Activated CD4-positive, alpha-beta T cell treated with anti-CD3 and anti-CD28 coated beads, Interleukin-2, amount 50 U/mL, for 16 hours (primary cell): ENCODE results near the gene PMP22.

Source experiments
- DNase-seq: peaks from one replicate; pipeline ENCODE4 v3.0.0-alpha.2; 2020

Gene PMP22

DNA sequence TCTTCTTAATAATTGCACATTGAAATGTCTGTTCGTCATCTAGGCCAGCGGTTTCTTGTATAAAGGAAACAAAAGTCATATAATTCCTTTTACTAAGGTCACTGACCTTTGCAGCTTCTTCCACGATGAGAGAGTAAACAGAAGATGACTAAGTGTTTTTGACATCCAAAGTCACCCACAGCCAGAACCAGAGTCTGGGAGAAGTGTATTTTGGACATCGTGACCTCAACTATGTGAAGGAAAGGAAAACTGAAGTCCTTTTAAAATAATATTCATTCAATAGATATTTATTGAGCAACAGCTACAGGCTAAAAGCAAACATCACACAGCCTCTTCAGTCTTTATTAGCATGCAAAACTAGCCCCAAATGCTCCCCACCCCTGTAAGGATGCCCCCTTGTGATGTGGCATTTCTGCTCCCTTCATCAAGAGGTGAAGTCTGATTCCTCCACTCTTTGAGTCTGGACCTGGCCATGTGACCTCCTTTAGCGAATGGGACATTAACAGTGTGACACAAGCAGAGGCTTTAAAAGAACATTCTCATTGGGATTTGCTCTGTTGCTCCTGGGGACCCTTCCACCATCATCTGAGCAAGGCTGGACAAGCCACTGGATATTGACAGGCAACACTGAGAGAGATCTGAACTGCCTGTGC, 8.1 kb upstream of the PMP22 start:
- DNase-seq = no peak

DNA sequence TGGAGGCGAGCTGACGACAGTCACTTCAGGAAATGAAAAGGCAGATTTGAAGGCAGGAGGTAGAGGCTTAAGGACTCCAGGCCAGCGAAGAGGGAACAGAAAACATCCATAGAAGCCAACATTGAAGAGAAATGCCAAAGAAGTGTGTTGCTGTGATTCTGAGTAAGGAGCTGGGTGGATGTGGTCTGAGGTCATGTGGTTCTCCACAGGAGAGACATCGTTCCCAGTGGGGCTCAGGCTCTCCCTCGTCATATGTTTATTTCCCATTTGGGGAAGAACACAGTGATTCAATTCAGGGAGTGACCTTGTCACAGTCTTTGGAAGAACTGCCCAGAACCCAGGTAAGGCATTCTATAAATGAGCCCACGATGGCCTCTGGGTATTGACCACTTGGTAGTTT, 6.6 kb upstream of the PMP22 start:
- no peak for DNase-seq

- peak; percentile 14 for DNase-seq
These were observed 5.7 kb upstream of the PMP22 start for GRCh38 chr17:15270628-15271381.

DNA sequence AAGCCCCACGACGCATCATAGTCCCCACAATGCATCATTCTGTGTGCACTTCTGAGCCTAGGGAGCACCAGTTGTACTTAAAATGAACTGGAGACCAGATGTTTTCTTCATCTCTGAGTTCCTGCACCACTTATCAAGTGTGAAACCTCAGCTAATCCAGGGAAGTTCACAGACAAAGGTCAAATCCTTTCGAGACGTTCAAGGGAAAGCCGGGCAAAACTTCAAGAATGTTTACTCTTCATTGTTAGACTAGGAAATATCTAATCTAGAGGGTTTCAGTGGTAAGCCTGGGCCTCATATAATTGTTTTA, 4.6 kb upstream of the PMP22 start:
- DNase-seq = no peak

GRCh38 chr17:15269087-15269779, 4.1 kb upstream of the PMP22 start:
- no peak for DNase-seq

GRCh38 chr17:15268461-15268860, 3.3 kb upstream of the PMP22 start:
- no peak for DNase-seq

GRCh38 chr17:15267996-15268395, 2.9 kb upstream of the PMP22 start:
- no peak for DNase-seq

DNA sequence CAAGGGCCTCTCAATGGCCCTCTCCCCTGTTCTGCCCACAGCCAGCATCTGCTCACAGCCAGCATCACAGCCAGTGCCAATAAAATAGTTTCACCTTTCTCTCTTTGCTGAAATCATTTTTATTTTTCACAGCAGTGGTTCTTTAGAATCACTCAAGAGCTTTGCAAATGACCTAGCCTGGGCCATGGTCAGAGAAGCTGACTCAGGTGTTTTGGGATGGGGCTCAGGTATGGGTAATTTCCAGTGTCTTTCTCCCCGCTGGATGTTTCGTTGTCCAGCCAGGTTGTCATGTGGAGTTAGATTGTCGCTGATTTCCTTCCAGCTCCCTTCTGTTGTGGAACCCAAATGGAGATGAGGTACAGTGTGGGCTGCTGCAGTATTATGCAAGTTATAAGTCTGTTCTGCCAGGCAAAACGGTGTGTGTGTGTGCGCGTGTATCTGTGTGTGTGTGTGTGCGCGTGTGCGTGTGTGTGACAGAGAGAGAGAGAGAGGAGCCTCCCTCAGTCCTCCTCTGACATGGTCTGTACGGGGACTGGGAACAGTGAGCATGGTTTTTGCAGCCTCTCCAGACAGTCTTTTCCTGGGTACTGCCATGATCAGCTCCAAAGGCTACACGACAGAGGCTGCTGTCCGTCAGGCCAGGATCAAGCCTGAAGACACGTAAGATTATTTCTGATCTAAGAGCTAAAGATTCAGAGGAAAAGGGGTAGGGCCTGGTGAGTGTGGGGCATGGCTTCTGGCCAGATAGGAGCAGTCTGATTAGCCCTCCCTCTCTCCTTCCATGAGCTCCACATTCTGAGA, 1.4 kb upstream of the PMP22 start:
- no peak for DNase-seq

DNA sequence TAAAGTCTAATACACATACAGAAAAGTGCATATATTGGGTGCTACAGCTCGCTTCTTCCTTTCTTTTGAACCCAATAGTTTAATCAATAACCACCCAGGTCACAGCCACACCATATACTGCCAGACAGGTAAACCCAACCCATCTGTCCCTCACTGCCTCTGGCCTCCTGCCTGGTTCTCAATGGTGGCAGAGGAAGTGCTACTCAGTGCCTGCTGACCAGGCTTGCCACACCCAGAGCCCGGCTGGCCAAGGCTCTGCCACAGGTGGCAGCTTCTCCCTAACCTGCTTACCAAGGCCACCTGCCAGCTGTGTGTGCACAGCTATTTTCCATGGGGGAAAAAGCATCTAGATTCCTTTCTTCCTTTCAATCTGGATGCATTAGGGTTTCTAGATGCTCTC, 584 bp downstream of the PMP22 start:
- DNase-seq = no peak

DNA sequence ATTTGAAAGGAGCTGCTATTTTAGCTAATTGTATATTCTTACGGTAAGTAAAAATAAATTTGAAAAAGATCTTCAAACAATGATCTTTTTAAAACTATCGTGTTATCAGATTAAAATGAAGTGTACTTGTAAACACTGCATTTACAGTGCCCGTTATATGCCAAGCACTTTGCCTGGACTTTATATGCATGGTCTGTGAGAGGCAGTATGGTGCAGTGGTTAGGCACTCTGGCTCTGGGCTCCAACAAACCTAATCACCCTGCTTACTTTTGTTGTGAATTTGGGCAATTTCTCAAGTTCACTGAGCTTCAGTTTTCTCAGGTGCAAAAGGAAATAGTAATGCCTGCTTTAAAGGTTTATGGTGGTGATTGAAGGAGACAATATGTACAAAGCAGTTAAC, 1.4 kb downstream of the PMP22 start:
- DNase-seq = no peak

- no peak for DNase-seq
These were observed 1.9 kb downstream of the PMP22 start for GRCh38 chr17:15263206-15263579.

GRCh38 chr17:15262291-15263205, 2.6 kb downstream of the PMP22 start:
- DNase-seq = no peak

GRCh38 chr17:15261802-15262290, 3.3 kb downstream of the PMP22 start:
- no peak for DNase-seq

GRCh38 chr17:15261258-15261801, 3.8 kb downstream of the PMP22 start:
- no peak for DNase-seq

GRCh38 chr17:15260376-15261257, 4.5 kb downstream of the PMP22 start:
- peak; percentile 68 for DNase-seq

DNA sequence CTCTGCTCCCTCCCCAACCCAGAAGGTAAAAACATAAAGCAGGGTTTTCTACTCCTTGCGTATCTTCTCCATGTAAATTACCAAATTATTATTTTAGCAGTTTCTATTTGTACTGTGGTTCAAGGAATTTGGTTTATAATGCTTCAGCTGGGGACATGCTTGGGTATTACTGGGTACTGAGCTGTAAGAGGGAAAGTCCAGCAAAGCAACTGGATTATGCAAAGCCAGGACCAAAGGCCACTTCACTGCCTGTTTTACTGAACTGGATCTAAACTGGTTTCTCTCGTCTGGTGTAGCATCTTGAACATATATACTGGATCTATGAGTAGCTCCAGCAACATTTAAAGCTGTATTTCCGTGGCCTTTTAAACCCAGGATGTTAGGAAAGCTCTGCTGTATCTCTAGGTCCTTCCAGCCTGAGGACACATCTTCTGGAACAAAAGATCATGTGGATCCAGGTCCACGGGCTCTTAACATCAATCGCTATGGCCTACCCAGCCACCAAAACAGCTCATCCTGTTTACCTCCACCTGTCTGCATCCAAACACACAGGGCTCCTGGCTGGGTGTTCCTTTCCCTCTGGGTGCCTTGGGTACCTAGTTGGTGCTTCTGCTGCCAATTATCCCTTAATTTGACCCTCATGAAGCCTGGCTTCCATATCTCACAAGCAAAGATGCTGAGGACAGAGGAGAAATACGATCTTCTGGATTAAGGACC, 7.2 kb downstream of the PMP22 start:
- no peak for DNase-seq

GRCh38 chr17:15257258-15257788, 7.8 kb downstream of the PMP22 start:
- DNase-seq = peak; percentile 78

- no peak for DNase-seq
These were observed 8.4 kb downstream of the PMP22 start for GRCh38 chr17:15256689-15257088.

- no peak for DNase-seq
These were observed 9.2 kb downstream of the PMP22 start for GRCh38 chr17:15255713-15256454.
